ENCODE results near the gene WSCD2. TPM values are rescaled to one million over a fixed set of nuclear protein-coding genes. Genes with fewer than 3 reads are reported as not detected.

The WSCD2 gene
- total RNA-seq, 1 donor from 2014 or later = 1.7 TPM

DNA sequence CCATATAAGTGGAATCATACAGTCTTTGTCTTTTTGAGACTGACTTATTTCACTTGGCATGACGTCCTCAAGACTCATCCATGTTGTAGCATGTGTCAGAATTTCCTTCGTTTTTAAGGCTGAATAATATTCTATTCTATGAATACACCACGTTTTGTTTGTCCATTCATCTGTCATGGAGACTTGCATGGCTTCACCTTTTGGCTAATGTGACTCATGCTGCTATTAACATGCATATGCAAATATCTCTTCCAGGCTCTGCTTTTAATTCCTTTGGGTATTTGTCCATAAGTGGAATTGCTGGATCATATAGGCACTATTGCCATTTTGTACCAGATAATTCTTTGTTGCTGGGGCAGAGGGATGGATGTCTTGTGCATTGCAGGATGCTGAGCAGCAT is 19.6 kb upstream of the WSCD2 start:
- DNase-seq (no peak), ATAC-seq (no peak)
- H3K9me3 ChIP-seq = no peaks in the 10 kb centered on the region
- intact Hi-C loops (cut with DNase I) = no loop called here
- no peaks in the 10 kb centered on the region for H3K36me3 ChIP-seq
- TF ChIP-seq, protein P1, sequence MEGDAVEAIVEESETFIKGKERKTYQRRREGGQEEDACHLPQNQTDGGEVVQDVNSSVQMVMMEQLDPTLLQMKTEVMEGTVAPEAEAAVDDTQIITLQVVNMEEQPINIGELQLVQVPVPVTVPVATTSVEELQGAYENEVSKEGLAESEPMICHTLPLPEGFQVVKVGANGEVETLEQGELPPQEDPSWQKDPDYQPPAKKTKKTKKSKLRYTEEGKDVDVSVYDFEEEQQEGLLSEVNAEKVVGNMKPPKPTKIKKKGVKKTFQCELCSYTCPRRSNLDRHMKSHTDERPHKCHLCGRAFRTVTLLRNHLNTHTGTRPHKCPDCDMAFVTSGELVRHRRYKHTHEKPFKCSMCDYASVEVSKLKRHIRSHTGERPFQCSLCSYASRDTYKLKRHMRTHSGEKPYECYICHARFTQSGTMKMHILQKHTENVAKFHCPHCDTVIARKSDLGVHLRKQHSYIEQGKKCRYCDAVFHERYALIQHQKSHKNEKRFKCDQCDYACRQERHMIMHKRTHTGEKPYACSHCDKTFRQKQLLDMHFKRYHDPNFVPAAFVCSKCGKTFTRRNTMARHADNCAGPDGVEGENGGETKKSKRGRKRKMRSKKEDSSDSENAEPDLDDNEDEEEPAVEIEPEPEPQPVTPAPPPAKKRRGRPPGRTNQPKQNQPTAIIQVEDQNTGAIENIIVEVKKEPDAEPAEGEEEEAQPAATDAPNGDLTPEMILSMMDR (IDR thresholded peaks at IDR 0.05) = no peak
- H3K4me3 ChIP-seq = no peak overlapping the region
- no peak overlapping the region for H3K27ac ChIP-seq
- no peaks in the 10 kb centered on the region for H3K4me1 ChIP-seq
- H3K27me3 ChIP-seq = no peaks in the 10 kb centered on the region

DNA sequence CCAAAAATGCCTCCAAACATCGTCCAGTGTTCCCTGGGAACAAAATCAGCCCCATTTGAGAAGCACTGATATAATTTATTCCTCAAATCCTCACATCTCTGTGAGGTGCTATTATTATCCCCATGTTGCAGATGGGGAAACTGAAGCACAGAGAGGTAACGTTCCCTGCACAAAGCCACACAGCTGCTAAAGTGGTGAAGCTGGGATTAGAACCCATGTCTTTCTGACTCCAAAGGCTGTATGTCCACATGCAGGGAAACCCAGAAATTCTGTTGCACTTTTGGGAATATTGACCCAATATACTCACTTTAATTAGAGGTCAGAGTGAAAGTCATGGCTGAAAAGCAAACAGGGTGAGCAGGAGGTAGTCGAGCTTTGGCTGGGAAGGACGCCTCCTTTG is 19.1 kb upstream of the WSCD2 start:
- Histone ChIP-seq H3K4me1 (no peaks in the 10 kb centered on the region), H3K4me3 (no peak overlapping the region), H3K9me3 (no peaks in the 10 kb centered on the region), H3K36me3 (no peaks in the 10 kb centered on the region), H3K27me3 (no peaks in the 10 kb centered on the region), H3K27ac (no peak overlapping the region)
- no peak for DNase-seq
- intact Hi-C loops (cut with DNase I) = no loop called here
- ATAC-seq = no peak
- TF ChIP-seq, protein P1 (IDR thresholded peaks at IDR 0.05) = no peak

DNA sequence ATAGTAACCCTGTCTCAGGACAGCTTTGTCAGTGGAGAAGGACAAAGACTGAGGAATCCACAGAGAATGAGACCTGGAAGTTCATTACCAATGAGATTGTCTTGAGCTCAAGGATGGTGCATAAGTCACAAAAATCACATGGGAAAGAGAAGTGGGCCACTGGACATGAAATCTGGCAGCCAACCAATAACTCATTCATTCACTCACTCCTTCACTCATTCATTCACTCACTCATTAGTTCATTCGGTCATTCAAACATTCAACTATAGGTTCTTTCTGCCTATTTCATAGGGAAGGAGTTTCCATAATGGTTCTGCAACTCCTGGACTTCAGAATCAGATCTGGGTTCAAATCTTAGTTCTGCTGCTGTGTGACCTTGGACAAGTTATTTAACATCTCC is 18.2 kb upstream of the WSCD2 start:
- H3K4me3 ChIP-seq = no peak overlapping the region
- ATAC-seq = no peak
- H3K27ac ChIP-seq = no peak overlapping the region
- DNase-seq = no peak
- no peaks in the 10 kb centered on the region for H3K27me3 ChIP-seq
- no peaks in the 10 kb centered on the region for H3K36me3 ChIP-seq
- H3K4me1 ChIP-seq = no peaks in the 10 kb centered on the region
- intact Hi-C loops (cut with DNase I) = no loop called here
- H3K9me3 ChIP-seq = no peaks in the 10 kb centered on the region
- TF ChIP-seq, protein P1 (IDR thresholded peaks at IDR 0.05) = no peak

DNA sequence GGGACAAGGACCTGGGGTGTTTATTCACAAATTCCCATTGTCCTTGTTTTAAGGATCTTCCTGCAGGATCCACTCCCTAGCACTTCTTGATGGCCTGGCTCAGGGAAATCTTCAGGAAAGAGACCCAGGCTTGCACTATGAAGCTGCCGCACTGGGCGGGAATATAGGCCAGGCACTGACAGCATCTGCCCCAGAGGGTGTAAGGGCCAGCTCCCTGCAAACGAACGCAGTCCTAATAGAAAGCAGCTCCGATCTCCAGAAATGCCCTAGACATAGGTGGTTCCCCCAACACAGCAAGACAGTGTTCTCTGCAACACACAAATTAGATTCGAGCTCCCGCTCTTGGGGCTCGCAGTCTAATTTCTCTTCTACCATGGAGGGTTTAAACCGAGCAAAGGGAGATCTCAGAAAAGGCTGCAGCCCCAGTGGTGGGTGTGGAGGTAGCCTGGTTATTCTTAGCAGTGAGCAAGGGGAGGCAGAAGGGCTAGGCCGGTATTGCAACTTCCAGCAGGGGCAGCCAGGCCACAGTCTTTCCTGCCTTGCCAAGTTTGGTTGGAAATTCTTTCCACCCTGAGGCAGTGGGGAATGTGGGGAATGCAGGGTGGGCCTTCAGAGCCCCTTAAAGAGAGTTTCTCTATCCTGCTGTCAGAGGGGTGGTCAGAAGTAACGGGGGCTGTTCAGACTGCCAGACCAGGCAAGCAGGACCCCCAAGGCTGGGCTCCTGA is 16.1 kb upstream of the WSCD2 start:
- Histone ChIP-seq H3K4me1 (no peaks in the 10 kb centered on the region), H3K27ac (no peak overlapping the region), H3K9me3 (no peaks in the 10 kb centered on the region), H3K36me3 (no peaks in the 10 kb centered on the region), H3K4me3 (no peak overlapping the region), H3K27me3 (no peaks in the 10 kb centered on the region)
- no peak for ATAC-seq
- TF ChIP-seq, protein P1 (IDR thresholded peaks at IDR 0.05) = no peak
- no peak for DNase-seq
- intact Hi-C loops (cut with DNase I) = no loop called here

DNA sequence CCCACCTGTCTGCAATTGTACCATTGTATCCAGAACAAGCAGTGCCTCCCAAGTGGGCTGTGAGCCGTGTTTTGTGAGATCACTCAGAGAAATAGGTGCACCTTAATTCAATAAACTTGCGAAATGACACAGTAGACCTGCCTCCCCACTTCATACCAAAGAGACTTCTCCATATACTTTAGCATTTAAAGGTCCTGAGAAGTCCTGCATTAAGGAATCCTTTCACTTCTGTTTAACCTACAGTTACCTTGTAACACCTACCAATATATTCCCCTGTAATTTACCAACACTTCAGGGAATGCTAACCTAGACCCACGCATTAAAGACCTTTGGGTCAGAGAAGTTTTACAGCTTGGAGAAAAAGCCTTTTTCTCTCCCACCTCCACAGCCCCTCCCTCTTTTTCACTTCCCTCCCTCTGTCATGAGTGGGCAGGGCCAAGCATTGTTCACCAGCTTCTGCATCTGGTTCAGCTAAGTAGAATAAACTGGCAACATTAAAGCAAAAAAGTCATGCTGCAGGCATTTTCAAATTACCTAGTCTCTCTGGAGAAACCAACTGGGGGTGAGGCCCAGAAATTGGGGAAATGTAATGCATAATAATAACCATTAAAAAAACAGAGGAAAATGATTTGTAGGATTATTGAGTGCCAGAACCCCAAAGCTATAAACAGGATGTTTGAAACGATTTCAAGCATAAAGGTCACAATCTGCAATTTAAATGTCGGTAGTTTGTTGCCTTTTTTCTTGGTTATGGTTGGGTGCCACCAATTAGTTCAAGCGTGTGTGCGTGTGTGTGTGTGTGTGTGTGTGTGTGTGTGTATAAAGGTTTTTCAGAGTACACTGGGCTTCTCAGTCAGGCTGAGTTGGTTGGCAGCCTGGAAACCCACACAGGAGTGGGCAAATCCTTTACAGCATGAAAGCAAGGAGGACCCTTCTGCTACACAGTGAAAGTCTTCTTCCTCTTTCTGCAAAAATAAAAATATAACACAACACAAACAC is 13.7 kb upstream of the WSCD2 start:
- H3K27ac ChIP-seq = no peak overlapping the region
- TF ChIP-seq, protein P1 (IDR thresholded peaks at IDR 0.05) = no peak
- no peak overlapping the region for H3K4me3 ChIP-seq
- peaks cover 6% of the 10 kb centered on the region for H3K27me3 ChIP-seq
- intact Hi-C loops (cut with DNase I) = no loop called here
- no peaks in the 10 kb centered on the region for H3K9me3 ChIP-seq
- H3K36me3 ChIP-seq = no peaks in the 10 kb centered on the region
- DNase-seq = no peak
- no peak for ATAC-seq
- no peaks in the 10 kb centered on the region for H3K4me1 ChIP-seq
